22Rv1 (cell line): ENCODE results near the gene DNAJC13.

ENCODE experiments used
- CTCF ChIP-seq: fragments of 450-650 bp; IDR thresholded peaks from 2 replicates; pipeline ENCODE4 v1.5.1; 2017; ENCODE audit warnings: mild to moderate bottlenecking
- ZFX ChIP-seq: fragments of 450-650 bp; IDR thresholded peaks from 2 replicates; pipeline ENCODE4 v1.6.1; 2017; ENCODE audit warnings: antibody characterized with exemption, borderline replicate concordance

GRCh38 chr3:132521901-132522300 is 104.6 kb downstream of the DNAJC13 start:
- TF ChIP-seq CTCF (no peak), ZFX (no peak)
